Lung (tissue), 5 donors: ENCODE measurements around the gene CTDSPL. TPM values are rescaled to one million over a fixed set of nuclear protein-coding genes. Genes with fewer than 3 reads are reported as not detected.

Experiments
- polyA plus RNA-seq, 2 donors: library from polyadenylated mRNA; stranded (reverse); fragments of 200-250 nt; gene quantifications; one replicate each; pipeline ENCODE4 v1.2.1, GENCODE V29; 2013
- small RNA-seq: library from RNA; depleted of rRNA; stranded (forward); fragments of <200 nt; gene quantifications from one replicate; pipeline ENCODE3, GENCODE V24; 2014; ENCODE audit warnings: low replicate concordance
- total RNA-seq, 2 donors: library from RNA; depleted of rRNA in 1 of 2; stranded (reverse); fragments of >200 nt in 1 of 2; gene quantifications; one replicate each; pipeline ENCODE4 v1.2.1, GENCODE V29; 2014 to 2021
- donor health status: Bipolar disorder and iron deficiency.
- donor health status: healthy.
- donor health status: DM: yes; HTN: yes; CAD: no.

CTDSPL gene
- total and polyA plus RNA-seq, 4 donors = 12.5 to 79.1 (median 33.5) TPM

Small RNA genes lying within 50 kb of the gene (small RNA-seq; reads per million reads assigned to genes)
- gene MIR26A1 (11.8 reads per million, percentile 96 among the genes with 10 or more reads in this experiment), gene RF00019 (not detected)

Other genes starting within 250 kb of the CTDSPL start
- 10 to 100 TPM; 18.2 to 26.8 TPM for gene VILL, start 128.9 kb downstream of the CTDSPL start, total RNA-seq
- gene VILL, start 128.9 kb downstream of the CTDSPL start, polyA plus RNA-seq = 10 to 100 TPM; 10.2 to 32.3 TPM
- 10 to 100 TPM; 21.0 to 55.3 TPM for gene PLCD1, start 167.8 kb downstream of the CTDSPL start, total RNA-seq
- 10 to 100 TPM; 16.9 to 21.6 TPM for gene PLCD1, start 167.8 kb downstream of the CTDSPL start, polyA plus RNA-seq
- 10 to 100 TPM; 10.3 to 28.8 TPM for gene DLEC1, start 177.3 kb downstream of the CTDSPL start, total RNA-seq
- gene DLEC1, start 177.3 kb downstream of the CTDSPL start, polyA plus RNA-seq = 1 to 10 TPM; 4.2 to 5.7 TPM